HCT116 (cell line): ENCODE results near the gene GIMAP6. TPM values are rescaled to one million over a fixed set of nuclear protein-coding genes. Genes with fewer than 3 reads are reported as not detected.

Source experiments
- ATAC-seq: fragments of 200-7000 bp; cut with Tn5 transposase; 2 replicates; pipeline ENCODE4 v1.9.1; 2020; ENCODE audit warnings: mild to moderate bottlenecking, moderate library complexity
- BruUV-seq: library from RNA; stranded (reverse); fragments of 400-500 nt; replicated peaks from 2 replicates; lab custom pipeline; 2021; lab: Mats Ljungman, UMichigan
- CTCF ChIA-PET: fragments of 300-600 bp; sonication (Branson Sonifier 250); formaldehyde crosslinking; loops from one replicate; lab custom pipeline; 2021; ENCODE audit warnings: antibody characterized with exemption; lab: Charles Lee
- POLR2A ChIA-PET: fragments of 300-600, 350-600 bp; sonication (Branson Sonifier 250); formaldehyde crosslinking; loops from one replicate; lab custom pipeline; 2021; ENCODE audit warnings: antibody characterized with exemption; lab: Charles Lee
- RAD21 ChIA-PET, 2 experiments: fragments of 300-600 bp; sonication (Branson Sonifier 250); formaldehyde crosslinking; loops; one replicate each; lab custom pipeline; 2023; ENCODE audit warnings: low total read pairs in 2 of 2; ENCODE audit not compliant: uncharacterized antibody in 2 of 2, unreplicated experiment in 2 of 2, low non-redundant PET in 1 of 2; lab: Charles Lee
- DNase-seq: peaks from one replicate; pipeline ENCODE4 v3.0.0-alpha.2; 2010; ENCODE audit warnings: low read depth, low spot score
- H2AFZ ChIP-seq: fragments of 200-600 bp; shearing (Covaris generic), sonication (generic); 2 replicates; pipeline ENCODE4 v1.6.1; 2017; ENCODE audit warnings: low read depth, mixed run types, mixed read lengths, antibody characterized with exemption, low read length; ENCODE audit not compliant: poor library complexity, severe bottlenecking
- H3K27ac ChIP-seq: 2 replicates; pipeline ENCODE4 v1.5.1; 2012; ENCODE audit warnings: low read depth, low read length
- H3K27me3 ChIP-seq: fragments of 200-600 bp; sonication (generic); 2 replicates; pipeline ENCODE4 v1.6.1; 2016; ENCODE audit warnings: mixed run types, low read length, mixed read lengths; ENCODE audit not compliant: insufficient read depth
- H3K36me3 ChIP-seq, 2 experiments: fragments of 200-500 bp in 1 of 2; fragments of 200-600 bp in 1 of 2; sonication (Bioruptor generic) in 1 of 2; sonication (generic) in 1 of 2; 2 replicates each; pipeline versions ENCODE4 v1.5.1 to v1.6.1; 2014 to 2016; ENCODE audit warnings: low read length in 2 of 2, inconsistent platforms in 1 of 2, mixed read lengths in 1 of 2, mixed run types in 1 of 2; ENCODE audit not compliant: insufficient read depth in 2 of 2, control insufficient read depth in 1 of 2
- H3K4me1 ChIP-seq, 2 experiments: fragments of 200-600 bp in 1 of 2; sonication (generic) in 1 of 2; 2 replicates each; pipeline versions ENCODE4 v1.5.1 to v1.6.1; 2012 to 2017; ENCODE audit warnings: low read length in 2 of 2, inconsistent platforms in 1 of 2, mild to moderate bottlenecking in 1 of 2, mixed read lengths in 1 of 2, mixed run types in 1 of 2, moderate library complexity in 1 of 2; ENCODE audit not compliant: insufficient read depth in 2 of 2, control insufficient read depth in 1 of 2
- H3K4me2 ChIP-seq: fragments of 200-600 bp; sonication (generic); 2 replicates; pipeline ENCODE4 v1.6.1; 2017; ENCODE audit warnings: mixed run types, low read length, mixed read lengths
- H3K4me3 ChIP-seq, 2 experiments: fragments of 200-600 bp in 1 of 2; sonication (generic) in 1 of 2; replicated peaks in 1 of 2; 2 replicates each; pipeline ENCODE4 v1.5.1; 2011 to 2016; ENCODE audit warnings: low read length in 2 of 2, control low read depth in 1 of 2, low read depth in 1 of 2, mild to moderate bottlenecking in 1 of 2, mixed read lengths in 1 of 2, mixed run types in 1 of 2
- H3K79me2 ChIP-seq: fragments of 200-600 bp; sonication (generic); 2 replicates; pipeline ENCODE4 v1.6.1; 2017; ENCODE audit warnings: mild to moderate bottlenecking, mixed run types, low read length, moderate library complexity, mixed read lengths; ENCODE audit not compliant: insufficient read depth
- H3K9ac ChIP-seq: fragments of 200-600 bp; sonication (generic); 2 replicates; pipeline ENCODE4 v1.6.1; 2016; ENCODE audit warnings: low read length, mixed read lengths
- H3K9me2 ChIP-seq: fragments of 200-600 bp; sonication (generic), shearing (Covaris generic); 2 replicates; pipeline ENCODE4 v1.6.1; 2017; ENCODE audit warnings: mixed run types, mild to moderate bottlenecking, moderate library complexity; ENCODE audit not compliant: insufficient read depth
- H3K9me3 ChIP-seq, 2 experiments: fragments of 200-500 bp in 1 of 2; fragments of 200-600 bp in 1 of 2; sonication (Bioruptor generic) in 1 of 2; sonication (generic) in 1 of 2; 2 replicates each; pipeline ENCODE4 v1.6.1; 2014 to 2017; ENCODE audit warnings: low read length in 2 of 2, mixed read lengths in 2 of 2, inconsistent platforms in 1 of 2, low read depth in 1 of 2, mild to moderate bottlenecking in 1 of 2, mixed run types in 1 of 2, moderate library complexity in 1 of 2; ENCODE audit not compliant: control insufficient read depth in 1 of 2, insufficient read depth in 1 of 2
- H4K20me1 ChIP-seq: fragments of 200-600 bp; sonication (generic), shearing (Covaris generic); 2 replicates; pipeline ENCODE4 v1.6.1; 2017; ENCODE audit warnings: mixed run types, mild to moderate bottlenecking, moderate library complexity; ENCODE audit not compliant: insufficient read depth
- CBX3 ChIP-seq: IDR thresholded peaks from 2 replicates; pipeline ENCODE4 v1.6.1; 2012; ENCODE audit warnings: low read depth
- CEBPB ChIP-seq: IDR thresholded peaks from 2 replicates; pipeline ENCODE4 v1.6.1; 2012; ENCODE audit warnings: low read depth
- EZH2phosphoT487 ChIP-seq: fragments of 200-600 bp; IDR thresholded peaks from 2 replicates; pipeline ENCODE4 v1.6.1; 2018; ENCODE audit warnings: antibody characterized with exemption, borderline replicate concordance
- MAX ChIP-seq: IDR thresholded peaks from 2 replicates; pipeline ENCODE4 v1.6.1; 2012
- RAD21 ChIP-seq: IDR thresholded peaks from 2 replicates; pipeline ENCODE4 v1.6.1; 2012; ENCODE audit warnings: low read depth, mild to moderate bottlenecking
- SP1 ChIP-seq: IDR thresholded peaks from 2 replicates; pipeline ENCODE4 v1.6.1; 2012; ENCODE audit warnings: low read depth
- intact Hi-C: fragments of 100-400 bp; cut with micrococcal nuclease; formaldehyde crosslinking; loops from 2 replicates; pipeline ENCODE4 v1.10.0; 2022
- total RNA-seq: library from RNA; stranded (reverse); gene quantifications from one replicate; pipeline ENCODE4 v1.2.1, GENCODE V29; 2021; ENCODE audit not compliant: unreplicated experiment

GIMAP6 gene
- total RNA-seq, 1 experiment from 2014 or later: 0.12 TPM

- Histone ChIP-seq H3K27me3 (0 out of 2 replicates have a peak, but pooled peaks cover 3% of the 10 kb centered on the region), H3K4me3 (no peak overlapping the region), H3K27ac (no peak overlapping the region), H3K4me1 (no peaks in the 10 kb centered on the region), H4K20me1 (no peaks in the 10 kb centered on the region), H3K36me3 (no peaks in the 10 kb centered on the region), H3K9me3 (no peaks in the 10 kb centered on the region), H2AFZ (no peak overlapping the region), H3K79me2 (no peaks in the 10 kb centered on the region), H3K4me2 (no peak overlapping the region), H3K9ac (no peak overlapping the region), H3K9me2 (no peaks in the 10 kb centered on the region)
- intact Hi-C loops: no loop called here
- ChIA-PET CTCF (no interaction called here), RAD21 (no interaction called here), POLR2A (no interaction called here)
- TF ChIP-seq RAD21 (no peak), CBX3 (no peak)
- ATAC-seq (no peak), DNase-seq (no peak)
- no TSS peak for BruUV-seq
Observed at GRCh38 chr7:150668472-150668911, 36.3 kb upstream of the GIMAP6 start.

GRCh38 chr7:150666412-150666811, 34.2 kb upstream of the GIMAP6 start:
- Histone ChIP-seq H3K9ac (no peak overlapping the region), H3K9me2 (no peaks in the 10 kb centered on the region), H4K20me1 (no peaks in the 10 kb centered on the region), H3K36me3 (no peaks in the 10 kb centered on the region), H3K27ac (no peak overlapping the region), H3K4me1 (no peaks in the 10 kb centered on the region), H3K27me3 (0 out of 2 replicates have a peak, but pooled peaks cover 3% of the 10 kb centered on the region), H3K4me2 (no peak overlapping the region), H2AFZ (no peak overlapping the region), H3K9me3 (no peaks in the 10 kb centered on the region), H3K79me2 (no peaks in the 10 kb centered on the region), H3K4me3 (no peak overlapping the region)
- no peak for ATAC-seq
- BruUV-seq: no TSS peak
- CTCF ChIA-PET: no interaction called here
- RAD21 ChIA-PET: no interaction called here
- intact Hi-C loops: no loop called here
- TF ChIP-seq CBX3 (no peak), EZH2phosphoT487 (no peak), CEBPB (no peak), MAX (no peak), SP1 (no peak), RAD21 (no peak)
- DNase-seq: no peak
- POLR2A ChIA-PET: no interaction called here
